Caki2 (cell line): ENCODE results near the gene THOC3. TPM values are rescaled to one million over a fixed set of nuclear protein-coding genes. Genes with fewer than 3 reads are reported as not detected.

Experiments
- total RNA-seq: library from RNA; depleted of rRNA; stranded (reverse); fragments of >200 nt; shearing (Covaris generic); gene quantifications from 2 replicates; pipeline ENCODE4 v1.2.3, GENCODE V29; 2014; ENCODE audit warnings: low replicate concordance; rRNA removed

THOC3 gene
- total RNA-seq, 1 experiment from 2014 or later = 40.4 TPM

Other genes with a start within 250 kb of the THOC3 start
- gene CPLX2, start 96.7 kb downstream of the THOC3 start, total RNA-seq = 1.4 and 1.6 TPM in 2 replicates